Erythroblast (primary cell): Measurements from ENCODE around the gene SURF4.

ENCODE experiments used
- GATA1 ChIP-seq: IDR thresholded peaks from 2 replicates; pipeline ENCODE4 v1.6.1; 2011; ENCODE audit warnings: low read depth, mild to moderate bottlenecking, control low read depth, low read length, moderate library complexity
- POLR2A ChIP-seq: IDR thresholded peaks from 2 replicates; pipeline ENCODE4 v1.6.1; 2011; ENCODE audit warnings: mild to moderate bottlenecking, low read length

GRCh38 chr9:133389562-133389961 lies 13.7 kb upstream of the SURF4 start:
- TF ChIP-seq POLR2A (no peak), GATA1 (no peak)
